ENCODE results near the gene FRMD1.

Gene FRMD1

DNA sequence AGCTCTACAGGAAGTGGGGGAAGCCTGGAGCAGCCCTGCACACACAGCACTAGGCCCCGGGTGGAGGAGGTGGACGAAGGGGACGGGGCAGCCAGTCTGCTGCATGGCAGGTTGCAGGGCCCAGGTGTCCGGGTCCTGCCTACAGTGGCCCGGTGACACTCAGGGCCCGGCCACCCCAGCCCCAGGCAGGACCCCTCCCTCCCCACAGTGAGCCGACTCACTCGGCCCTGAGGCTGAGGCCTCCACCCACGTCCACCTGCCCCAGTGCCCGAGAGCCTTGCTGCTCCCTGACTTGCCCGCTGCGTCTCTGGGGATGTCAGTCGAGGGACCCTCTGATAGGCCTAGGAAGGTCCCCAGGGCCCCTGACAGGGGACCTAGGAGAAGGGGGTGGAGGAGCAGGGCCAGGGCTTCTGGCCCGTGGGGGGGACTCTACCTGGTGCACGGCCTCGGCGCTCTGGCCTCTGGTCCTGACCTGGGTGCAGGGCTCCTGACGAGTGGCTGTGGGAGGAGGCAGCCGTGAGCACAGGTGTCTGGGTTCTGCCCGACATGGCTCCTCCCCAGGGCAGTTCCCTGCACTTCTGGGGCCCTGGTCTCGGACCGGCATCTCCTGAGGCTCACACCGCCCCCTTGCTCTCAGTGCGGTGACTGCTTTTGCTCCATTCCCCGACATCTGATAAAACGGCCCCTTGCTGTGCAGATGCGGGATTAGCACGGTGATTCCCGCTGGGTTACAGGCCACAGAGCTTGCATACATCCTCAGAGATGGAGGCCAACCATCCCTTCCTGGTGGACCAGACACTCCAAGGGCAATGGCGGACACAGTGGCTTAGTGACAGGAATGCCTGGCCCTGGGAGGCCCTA, 20.1 kb downstream of the FRMD1 start:
- in situ Hi-C loops (cut with HindIII; ENCODE audit: low sequenced_read_pairs) = loop anchor here (5.0 kb wide), 1 partner anchor 63 kb away; no protein-coding TSS in a partner anchor

DNA sequence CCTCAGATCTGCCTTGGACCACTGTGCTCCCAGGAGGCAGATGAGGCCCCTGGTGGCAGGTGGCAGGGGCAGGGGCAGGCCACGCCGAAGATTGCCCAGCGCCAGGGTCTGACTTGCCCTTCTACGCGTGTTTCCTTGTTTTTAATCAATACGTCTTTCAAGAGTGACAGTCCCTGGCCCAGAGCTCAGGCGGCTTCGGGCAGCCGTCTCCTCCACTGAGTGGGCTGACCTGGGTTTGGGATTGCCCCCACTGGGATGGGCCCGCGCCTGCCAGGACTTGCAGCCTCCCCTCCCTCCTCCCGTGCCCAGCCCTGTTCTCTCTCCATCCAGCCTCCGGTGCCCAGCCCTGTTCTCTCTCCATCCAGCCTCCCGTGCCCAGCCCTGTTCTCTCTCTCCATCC, 21.2 kb downstream of the FRMD1 start:
- in situ Hi-C loops (cut with HindIII; ENCODE audit: low sequenced_read_pairs) = loop anchor here (5.0 kb wide), 1 partner anchor 64 kb away; no protein-coding TSS in a partner anchor

DNA sequence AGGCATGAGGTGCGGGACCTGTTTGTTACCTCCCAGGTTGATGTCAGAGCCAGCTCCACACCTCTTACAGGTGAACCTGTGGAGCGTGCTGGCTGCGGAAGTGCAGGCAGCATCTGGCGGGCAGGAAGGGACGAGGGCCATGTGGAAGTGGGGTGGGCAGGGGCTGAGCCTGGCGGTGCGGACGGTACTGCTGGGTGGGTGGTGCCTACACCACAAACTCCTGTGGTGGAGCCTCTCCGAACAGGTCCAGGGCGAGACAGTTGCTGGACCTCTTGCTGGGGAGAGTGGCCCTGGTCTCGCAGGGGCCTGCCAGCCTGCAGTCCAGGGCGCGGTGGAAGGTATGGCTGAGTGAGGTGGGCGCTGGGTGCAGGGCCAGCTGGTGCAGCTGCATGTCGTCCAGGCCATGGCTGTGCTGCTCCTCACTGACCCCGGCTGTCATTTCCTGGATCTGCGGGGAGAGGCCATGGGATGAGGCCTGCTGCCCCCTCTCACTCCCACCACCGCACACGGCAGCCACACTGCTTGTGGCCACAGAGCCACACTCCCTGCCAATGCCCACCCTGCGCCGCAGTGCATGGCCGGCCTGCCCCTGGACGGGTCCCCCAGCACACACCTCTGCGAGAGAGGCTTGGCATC, 22.0 kb downstream of the FRMD1 start:
- in situ Hi-C loops (cut with HindIII; ENCODE audit: low sequenced_read_pairs) = loop anchor here (5.0 kb wide), 1 partner anchor 65 kb away; no protein-coding TSS in a partner anchor

DNA sequence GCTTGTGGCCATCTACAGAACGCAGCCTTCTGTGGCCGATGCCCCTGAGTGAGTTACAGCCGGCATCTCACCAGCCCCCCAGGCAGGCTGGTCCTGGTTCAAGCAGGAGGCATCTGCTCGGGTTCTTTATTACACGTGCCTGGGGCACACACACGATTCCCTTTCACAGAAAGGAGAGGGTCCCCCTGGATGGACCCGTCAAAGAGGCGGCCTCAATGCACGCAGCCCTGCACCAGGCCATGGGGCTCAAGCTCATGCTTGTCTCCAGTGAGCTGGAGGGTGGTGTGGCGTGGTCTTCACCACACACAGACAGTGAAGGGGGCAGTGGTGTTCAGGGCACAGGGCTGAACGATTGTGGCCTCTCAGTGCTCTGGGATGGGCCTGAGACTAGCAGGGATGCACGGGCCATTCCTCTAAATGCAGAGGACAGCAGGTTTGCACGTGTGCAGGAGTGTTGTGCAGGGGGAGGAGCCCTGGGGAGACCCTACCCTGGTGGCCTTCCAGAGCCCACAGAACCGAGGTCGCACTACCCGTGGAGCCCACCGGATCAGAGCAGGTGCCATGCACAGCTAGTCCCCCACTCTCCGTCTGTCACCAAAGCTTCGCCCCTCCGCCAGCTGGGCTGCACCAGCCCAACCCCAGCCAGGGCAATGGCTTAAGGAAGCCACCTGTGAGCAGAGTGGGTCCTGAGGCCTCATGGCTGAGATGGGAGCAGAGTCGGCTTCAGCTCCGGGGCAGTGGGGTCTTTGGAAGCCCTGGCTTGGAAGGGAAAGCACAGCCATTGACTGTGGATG, 23.1 kb downstream of the FRMD1 start:
- in situ Hi-C loops (cut with HindIII; ENCODE audit: low sequenced_read_pairs) = loop anchor here (5.0 kb wide), 1 partner anchor 66 kb away; no protein-coding TSS in a partner anchor

DNA sequence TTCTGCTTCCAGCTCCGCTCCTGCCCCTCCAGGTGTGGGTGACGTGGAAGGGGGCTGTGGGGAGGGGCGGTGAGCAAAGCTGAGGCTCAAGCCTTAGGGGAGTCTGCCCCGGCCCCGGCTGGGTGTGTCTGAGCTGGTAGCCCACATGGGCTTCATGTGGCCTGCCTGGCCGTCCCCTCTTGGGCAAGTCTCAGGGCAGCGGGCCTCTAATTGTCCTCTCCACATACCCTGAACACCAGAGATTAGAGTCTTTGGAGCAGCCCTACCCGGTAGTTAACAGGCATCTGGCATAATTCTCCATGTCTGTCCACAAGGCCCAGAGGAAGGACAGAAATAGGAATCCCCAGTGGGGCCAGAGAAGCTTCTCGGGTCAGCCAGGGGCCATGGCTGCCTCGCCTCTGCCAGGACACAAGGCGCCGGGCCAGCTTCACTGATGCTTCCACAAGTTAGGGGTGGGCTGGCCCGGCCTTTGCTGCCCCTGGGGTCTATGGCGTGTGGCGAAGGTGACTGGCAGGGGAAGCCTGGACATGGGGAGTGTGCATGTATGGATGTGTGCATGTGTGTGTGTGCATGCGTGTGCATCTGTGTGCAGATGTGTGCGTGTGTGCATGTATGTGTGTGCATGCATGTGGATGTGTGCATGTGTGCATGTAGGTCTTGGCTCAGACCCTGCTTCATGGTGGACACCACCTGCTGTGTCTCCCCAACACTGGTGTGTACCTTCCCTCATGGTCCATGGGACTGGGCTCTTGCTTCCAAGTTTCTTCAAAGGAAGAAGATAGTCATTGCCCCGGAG, 24.0 kb downstream of the FRMD1 start:
- in situ Hi-C loops (cut with HindIII; ENCODE audit: low sequenced_read_pairs) = loop anchor here (5.0 kb wide), 1 partner anchor 67 kb away; no protein-coding TSS in a partner anchor

DNA sequence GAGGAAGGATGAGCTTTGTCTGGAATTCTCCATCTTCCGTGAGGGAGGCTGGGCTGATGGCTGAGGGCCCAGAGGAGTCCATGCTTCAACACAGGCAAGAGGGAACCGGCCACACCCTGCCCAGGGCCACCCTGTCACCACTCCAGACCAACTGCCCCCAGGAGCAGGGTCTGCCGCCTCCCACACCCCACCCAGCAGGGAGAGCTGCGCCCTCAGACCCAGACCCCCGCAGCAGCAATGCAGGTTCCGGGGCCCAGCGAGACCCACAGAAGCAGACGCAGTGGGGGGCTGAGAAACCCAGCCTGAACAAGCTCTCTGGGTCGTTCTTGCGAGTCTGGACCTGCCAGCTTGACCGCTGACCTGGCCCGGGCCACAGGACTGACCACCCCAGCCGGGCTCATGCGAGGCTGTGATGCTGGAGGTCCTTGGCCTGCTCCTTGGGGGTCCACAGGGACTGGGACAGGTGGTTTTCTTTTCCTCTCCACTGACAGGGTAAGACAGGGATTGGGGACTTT, 25.0 kb downstream of the FRMD1 start:
- in situ Hi-C loops (cut with HindIII; ENCODE audit: low sequenced_read_pairs) = no loop called here

DNA sequence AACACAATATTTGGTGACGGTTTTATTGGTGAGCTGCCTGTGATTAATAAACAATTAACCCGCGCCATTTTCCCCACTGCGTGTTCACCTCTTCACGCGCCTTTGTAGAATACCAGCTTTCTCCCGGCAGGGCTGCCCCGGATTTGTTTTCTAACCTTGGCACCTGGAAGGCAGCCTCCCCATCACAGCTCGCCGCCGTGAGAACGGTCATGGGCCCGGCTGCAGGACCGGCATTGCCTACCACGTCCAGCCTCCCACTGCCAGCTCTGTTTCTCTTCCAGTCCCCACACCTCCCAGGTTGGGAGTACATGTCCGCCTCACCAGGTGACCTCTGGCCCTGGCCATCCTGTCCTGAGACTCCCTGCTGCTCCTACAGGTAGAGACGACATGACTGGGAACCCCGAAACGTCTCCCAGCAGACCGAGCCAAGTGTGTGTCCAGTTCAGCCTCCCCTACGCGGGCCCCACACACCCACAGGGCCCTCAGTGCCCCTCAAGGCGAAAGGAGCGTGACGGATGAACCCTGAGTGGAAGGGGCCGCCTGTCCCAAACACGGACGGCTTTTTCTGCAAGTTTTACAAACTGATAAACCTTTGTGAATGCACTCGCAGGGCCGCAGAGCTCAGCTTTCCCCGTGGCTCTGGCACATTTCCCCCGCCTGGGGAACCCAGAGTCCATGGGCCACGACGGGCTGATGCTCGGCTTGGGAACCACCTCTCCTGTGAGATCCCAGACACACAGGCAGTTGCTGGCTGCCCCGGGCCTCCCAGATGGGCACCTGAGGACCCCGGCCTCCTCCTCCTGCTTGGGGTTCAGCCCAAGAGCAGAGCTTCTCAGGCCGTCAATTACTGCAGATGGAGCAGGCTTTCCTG, 25.7 kb downstream of the FRMD1 start:
- in situ Hi-C loops (cut with HindIII; ENCODE audit: low sequenced_read_pairs) = no loop called here

DNA sequence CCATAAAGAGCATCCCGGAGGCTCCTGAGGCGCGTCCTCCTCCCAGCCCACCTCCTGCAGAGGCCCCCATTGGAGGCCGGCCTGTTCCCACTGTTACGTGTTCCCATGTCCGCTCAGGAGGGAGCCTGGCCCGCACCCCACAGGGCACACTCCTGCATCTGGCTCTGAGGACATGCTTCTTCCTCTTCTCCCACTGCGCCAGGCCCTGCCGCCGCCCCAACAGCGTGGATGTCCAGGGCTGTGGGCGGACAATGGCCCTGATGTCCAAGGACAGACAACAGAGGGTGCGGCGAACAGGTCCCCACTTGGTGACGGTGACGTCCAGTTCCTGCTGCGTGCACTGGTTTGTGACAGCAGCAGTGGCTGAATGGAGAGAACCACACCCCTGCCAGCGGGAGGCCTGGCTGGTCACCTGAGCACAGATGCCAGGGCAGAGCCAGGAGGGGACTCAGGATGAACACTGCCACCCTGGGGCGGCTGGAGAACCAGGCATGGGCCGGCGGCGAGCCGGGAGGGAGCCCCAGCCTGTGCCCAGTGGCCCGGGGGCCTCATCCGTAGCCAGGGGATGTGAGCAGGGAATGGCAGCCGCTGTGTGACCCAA, 26.6 kb downstream of the FRMD1 start:
- in situ Hi-C loops (cut with HindIII; ENCODE audit: low sequenced_read_pairs) = no loop called here

DNA sequence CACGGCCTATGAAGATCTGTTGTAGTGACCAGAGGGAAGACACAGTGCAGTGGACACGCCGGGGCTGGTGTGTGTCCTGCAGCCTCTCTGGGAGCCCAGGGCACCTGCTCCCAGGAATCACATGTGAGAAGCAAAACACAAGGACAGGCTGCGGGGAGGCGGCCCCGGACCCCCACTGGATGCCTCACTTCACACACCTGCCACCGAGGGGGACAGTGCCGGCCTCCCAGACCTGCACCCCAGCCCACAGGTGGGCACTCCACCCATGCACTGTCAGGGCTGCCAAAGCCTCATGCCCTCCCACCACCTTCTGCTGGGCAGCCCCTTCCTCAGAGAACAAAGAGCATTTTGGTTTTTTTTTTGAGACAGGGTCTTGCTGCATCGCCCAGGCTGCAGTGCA, 27.4 kb downstream of the FRMD1 start:
- in situ Hi-C loops (cut with HindIII; ENCODE audit: low sequenced_read_pairs) = no loop called here

DNA sequence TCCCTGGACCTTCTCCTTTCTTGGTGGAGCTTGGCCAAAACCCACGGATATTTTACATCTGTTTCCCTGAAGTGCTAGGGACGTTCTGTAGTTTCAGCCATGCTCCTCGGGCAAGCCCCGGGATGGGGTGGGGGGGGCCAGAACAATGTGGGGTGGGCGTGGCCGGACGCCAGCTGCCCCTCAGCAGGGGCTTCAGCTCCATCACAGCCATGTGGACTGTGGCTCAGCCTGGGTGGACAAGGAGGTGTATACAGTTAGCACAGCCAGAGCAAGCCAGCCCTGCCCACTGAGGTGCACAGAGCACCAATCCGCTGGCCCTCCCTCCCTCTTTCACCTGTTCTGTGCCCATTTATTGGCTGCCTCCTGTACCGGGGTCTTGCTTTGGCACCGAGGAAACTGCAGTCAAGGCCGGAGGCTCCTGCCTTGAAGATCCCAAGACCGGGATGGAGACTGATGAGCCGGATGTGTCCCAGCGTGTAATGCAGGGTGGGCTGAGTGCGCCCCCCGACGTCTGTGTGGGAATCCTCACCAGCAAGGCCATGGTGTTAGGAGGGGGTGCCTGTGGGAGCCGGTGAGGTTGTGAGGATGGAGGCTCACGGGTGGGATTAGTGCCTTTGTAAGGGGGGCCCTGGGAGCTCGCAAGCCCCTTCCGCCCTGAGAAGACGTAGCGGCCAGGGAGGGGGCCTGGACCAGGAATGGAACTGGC, 28.0 kb downstream of the FRMD1 start:
- in situ Hi-C loops (cut with HindIII; ENCODE audit: low sequenced_read_pairs) = no loop called here

DNA sequence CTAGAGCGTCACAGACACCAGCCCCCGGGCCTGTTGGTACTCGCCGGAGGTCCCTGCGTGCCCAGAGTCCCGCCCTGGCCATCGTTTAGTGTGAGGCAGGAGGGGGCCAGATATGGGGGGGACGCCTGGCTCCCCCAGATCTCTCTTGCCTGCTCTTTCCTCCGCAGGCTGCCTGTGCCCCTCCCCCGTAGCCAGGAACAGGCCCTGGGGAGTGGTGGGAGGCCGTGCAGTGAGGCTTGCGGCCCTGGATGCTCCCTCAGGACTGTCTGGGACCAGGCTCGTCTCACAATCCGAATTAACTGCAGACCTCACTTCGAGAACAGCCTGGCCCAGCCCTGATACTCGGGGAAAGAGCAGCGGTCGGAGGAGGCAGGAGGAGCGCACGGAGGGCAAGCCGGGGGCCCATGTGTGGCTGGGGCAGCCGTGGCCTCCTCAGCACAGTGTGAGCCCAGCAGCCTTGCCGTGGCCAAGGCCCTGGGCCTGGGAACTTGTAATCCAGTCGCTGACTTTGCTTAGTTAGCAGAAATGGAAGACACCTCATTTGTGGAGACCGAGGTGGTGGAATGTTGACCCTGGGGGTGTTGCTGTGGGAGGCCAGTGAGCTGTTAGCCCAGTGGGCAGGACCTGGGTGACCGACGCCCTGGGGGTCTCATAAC, 28.7 kb downstream of the FRMD1 start:
- in situ Hi-C loops (cut with HindIII; ENCODE audit: low sequenced_read_pairs) = no loop called here

DNA sequence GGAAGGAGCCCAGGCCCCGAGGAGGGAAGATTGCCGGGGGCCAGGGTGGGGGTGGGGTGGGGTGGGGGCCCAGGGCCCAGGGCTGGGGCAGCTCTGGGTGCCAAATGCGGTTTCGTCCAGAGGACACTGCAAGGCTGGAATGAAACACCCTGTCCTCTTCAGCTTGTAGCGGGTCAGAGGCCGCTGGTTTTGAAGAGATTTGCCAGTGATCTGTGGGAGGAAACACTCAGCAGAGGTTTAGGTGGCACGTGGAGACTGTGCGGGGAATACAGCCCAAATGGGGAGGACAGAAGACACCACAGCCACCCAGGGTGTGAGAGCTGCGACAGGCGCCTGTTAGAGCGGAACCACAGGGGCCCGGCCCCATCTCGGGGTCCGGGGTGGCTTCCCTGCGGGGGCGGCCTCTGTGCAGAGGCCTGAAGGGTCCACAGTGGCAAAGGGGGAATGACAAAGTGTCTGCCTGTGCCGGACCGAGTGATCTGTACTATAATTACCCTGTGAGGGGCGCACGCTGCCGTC, 29.2 kb downstream of the FRMD1 start:
- in situ Hi-C loops (cut with HindIII; ENCODE audit: low sequenced_read_pairs) = no loop called here

DNA sequence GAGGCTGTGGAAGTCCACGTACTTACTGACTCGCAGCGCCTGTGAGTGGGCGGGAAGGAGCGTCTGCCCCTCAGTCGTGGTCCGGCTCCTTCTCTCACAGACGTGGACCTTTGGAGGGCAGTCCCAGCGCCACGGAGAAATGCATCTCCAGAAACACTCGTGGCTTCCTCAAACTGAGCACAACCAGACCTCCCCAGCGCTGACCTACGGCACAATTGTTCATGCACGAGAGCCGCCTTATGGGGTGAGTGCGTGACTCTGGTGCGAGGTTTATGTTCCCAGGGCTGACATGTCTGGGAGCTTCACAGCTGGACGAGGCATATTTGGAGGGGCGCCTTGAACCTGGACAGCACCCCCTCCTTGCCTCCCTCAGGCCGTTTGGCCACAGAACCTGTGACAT, 29.7 kb downstream of the FRMD1 start:
- in situ Hi-C loops (cut with HindIII; ENCODE audit: low sequenced_read_pairs) = no loop called here

DNA sequence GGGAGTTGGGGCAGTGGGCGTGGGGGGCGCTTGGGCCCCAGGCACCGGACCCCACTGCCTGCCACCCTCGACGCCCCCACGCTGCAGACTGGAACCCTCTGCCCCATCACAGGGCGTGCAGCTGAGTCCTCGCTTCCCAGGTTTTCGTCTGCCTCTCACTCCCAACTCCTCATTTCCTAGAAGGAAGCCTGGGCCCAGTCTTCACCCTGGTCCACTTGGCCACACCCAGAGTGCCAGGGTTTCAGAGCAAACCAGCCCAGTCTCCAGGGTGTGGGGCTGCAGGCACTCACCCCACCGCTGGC, 30.3 kb downstream of the FRMD1 start:
- in situ Hi-C loops (cut with HindIII; ENCODE audit: low sequenced_read_pairs) = no loop called here

DNA sequence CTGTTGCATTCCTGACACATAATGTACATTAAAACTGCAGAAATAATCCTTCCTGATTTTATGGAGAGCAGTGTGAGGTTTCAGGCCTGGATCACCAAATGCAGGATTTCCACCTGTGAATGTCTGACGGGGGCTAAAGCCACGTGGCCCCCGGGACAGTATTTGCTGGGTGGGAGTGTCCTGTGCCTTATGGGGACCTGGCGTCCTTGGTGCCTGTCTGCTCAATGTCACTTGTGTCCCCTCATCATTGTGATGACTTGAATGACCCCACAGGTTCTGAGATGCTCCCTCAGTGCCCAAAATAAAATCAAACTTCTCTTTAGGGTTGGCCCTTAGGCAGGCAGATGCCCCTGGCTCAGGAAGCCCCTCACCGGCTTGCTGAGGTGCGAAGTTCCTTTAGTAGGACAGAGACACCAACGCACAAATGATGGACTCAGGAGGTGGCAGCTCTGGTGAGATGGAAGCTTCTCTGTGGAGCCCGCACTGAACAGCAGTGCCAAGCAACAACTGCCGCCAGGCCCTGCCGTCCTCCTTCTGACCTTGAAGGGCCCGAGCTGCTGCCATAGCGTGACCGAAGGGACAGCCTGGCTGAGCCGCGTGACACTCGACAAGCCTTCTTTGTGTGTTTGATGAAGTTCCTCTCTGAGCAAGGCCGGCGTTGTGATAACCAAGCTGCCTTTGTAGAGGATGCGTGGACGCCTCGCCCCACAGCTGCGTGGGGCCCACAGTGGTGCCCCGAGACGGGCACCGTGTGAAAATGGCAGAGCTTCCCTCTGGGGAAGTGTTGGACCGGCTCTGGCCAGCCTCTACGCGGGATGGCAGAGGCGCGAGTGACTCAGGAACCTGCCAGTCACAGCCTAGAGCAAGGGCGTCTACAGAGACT, 30.9 kb downstream of the FRMD1 start:
- in situ Hi-C loops (cut with HindIII; ENCODE audit: low sequenced_read_pairs) = no loop called here

DNA sequence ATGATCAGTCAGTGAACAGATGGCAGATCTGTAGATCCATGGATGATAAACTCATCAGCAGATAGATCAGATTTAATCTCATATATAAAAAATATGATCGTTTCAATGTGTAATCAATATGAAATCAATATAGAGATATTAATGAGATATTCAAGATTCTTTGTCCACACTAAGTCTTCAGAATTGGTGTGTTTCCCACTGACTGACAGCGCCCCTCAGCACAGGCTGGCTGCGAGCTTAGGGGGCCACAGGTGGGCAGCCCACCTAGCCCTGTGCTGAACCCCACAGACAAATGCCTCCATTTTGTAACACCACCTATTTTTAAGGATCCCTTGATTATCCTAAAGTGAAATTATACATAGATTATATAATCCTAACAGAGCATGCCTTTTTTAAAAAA, 32.3 kb downstream of the FRMD1 start:
- in situ Hi-C loops (cut with HindIII; ENCODE audit: low sequenced_read_pairs) = no loop called here

All from endothelial cell of hepatic sinusoid (primary cell).